PC-9 (cell line): ENCODE measurements around the gene TSPAN14.

Experiments used
- EZH2 ChIP-seq: fragments of 200-600 bp; sonication (generic); IDR thresholded peaks from 2 replicates; pipeline ENCODE4 v1.8.0; 2017; ENCODE audit warnings: antibody characterized with exemption, low read depth
- TF ChIP-seq, protein P1 (sequence below): fragments of 200-600 bp; sonication (generic); conservative IDR thresholded peaks from 2 replicates; pipeline ENCODE4 v1.6.1; 2017; ENCODE audit warnings: mixed run types, antibody characterized with exemption, mild to moderate bottlenecking, moderate library complexity

GRCh38 chr10:80526742-80527141 is 72.6 kb downstream of the TSPAN14 start:
- TF ChIP-seq, protein P1, sequence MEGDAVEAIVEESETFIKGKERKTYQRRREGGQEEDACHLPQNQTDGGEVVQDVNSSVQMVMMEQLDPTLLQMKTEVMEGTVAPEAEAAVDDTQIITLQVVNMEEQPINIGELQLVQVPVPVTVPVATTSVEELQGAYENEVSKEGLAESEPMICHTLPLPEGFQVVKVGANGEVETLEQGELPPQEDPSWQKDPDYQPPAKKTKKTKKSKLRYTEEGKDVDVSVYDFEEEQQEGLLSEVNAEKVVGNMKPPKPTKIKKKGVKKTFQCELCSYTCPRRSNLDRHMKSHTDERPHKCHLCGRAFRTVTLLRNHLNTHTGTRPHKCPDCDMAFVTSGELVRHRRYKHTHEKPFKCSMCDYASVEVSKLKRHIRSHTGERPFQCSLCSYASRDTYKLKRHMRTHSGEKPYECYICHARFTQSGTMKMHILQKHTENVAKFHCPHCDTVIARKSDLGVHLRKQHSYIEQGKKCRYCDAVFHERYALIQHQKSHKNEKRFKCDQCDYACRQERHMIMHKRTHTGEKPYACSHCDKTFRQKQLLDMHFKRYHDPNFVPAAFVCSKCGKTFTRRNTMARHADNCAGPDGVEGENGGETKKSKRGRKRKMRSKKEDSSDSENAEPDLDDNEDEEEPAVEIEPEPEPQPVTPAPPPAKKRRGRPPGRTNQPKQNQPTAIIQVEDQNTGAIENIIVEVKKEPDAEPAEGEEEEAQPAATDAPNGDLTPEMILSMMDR = no peak
- no peak for TF ChIP-seq EZH2
